Stomach smooth muscle (tissue), 2 donors: ENCODE data around the gene ZNF37A.
"Not testable (repeated sequence)": the region's sequence is repeated elsewhere in the genome, so short reads cannot be mapped to it uniquely, and the experiment has no call there.

Experiments used
- H3K27ac ChIP-seq: one replicate; pipeline ENCODE4 v1.7.0; 2013; ENCODE audit warnings: mild to moderate bottlenecking, low read length, inconsistent platforms
- H3K27me3 ChIP-seq, 2 donors: one replicate each; pipeline ENCODE4 v1.7.0; 2013; ENCODE audit warnings: low read length in 2 of 2; ENCODE audit not compliant: insufficient read depth in 2 of 2, control insufficient read depth in 1 of 2
- H3K36me3 ChIP-seq, 2 donors: one replicate each; pipeline ENCODE4 v1.7.0; 2013; ENCODE audit warnings: low read length in 2 of 2; ENCODE audit not compliant: control insufficient read depth in 2 of 2, insufficient read depth in 2 of 2
- H3K4me1 ChIP-seq: one replicate; pipeline ENCODE4 v1.7.0; 2013; ENCODE audit warnings: low read length; ENCODE audit not compliant: control insufficient read depth, insufficient read depth
- H3K4me3 ChIP-seq, 2 donors: one replicate each; pipeline ENCODE4 v1.7.0; 2013; ENCODE audit warnings: low read length in 2 of 2
- H3K9ac ChIP-seq, 2 donors: one replicate each; pipeline ENCODE4 v1.7.0; 2013; ENCODE audit warnings: low read length in 2 of 2, mild to moderate bottlenecking in 1 of 2
- H3K9me3 ChIP-seq, 2 donors: one replicate each; pipeline ENCODE4 v1.7.0; 2013; ENCODE audit warnings: low read length in 2 of 2; ENCODE audit not compliant: control insufficient read depth in 2 of 2
- donor health status: healthy.
- donor health status: Pancreatic carcinoma.

The ZNF37A gene

GRCh38 chr10:38094158-38094926 is at the start of gene ZNF37A:
TSS of gene ZNF37A (plus strand) at chr10:38094337. CDS start at chr10:38096618, 2,281 bp downstream.
- H3K4me3 ChIP-seq: peak within 1 kb of the TSS; percentile 68 to 96
- peak within 1 kb of the TSS; percentile 89 for H3K27ac ChIP-seq
- H3K36me3 ChIP-seq: peaks cover 16 to 22% of the 10 kb centered on the region in 2 donors

GRCh38 chr10:38045129-38045528 is 49.0 kb upstream of the ZNF37A start:
- H3K4me1 ChIP-seq: no peaks in the 10 kb centered on the region
- no peak overlapping the region for H3K4me3 ChIP-seq
- H3K27ac ChIP-seq: no peak overlapping the region
- H3K36me3 ChIP-seq: peaks cover 5 to 8% of the 10 kb centered on the region in 2 donors
- no peaks in the 10 kb centered on the region for H3K27me3 ChIP-seq
- no peaks in the 10 kb centered on the region for H3K9me3 ChIP-seq
- no peak overlapping the region for H3K9ac ChIP-seq

More at GRCh38 chr10:38094158-38094926, at the start of gene ZNF37A:
- Histone ChIP-seq H3K4me1 (peaks cover 8% of the 10 kb centered on the region), H3K9ac (peak within 1 kb of the TSS; percentile 97 to 98), H3K9me3 (peaks cover 0 to 4% of the 10 kb centered on the region in 2 donors), H3K27me3 (no peaks in the 10 kb centered on the region)

- Histone ChIP-seq H3K36me3 (peaks cover 5 to 11% of the 10 kb centered on the region in 2 donors), H3K27ac (no peak overlapping the region), H3K27me3 (no peaks in the 10 kb centered on the region), H3K9ac (no peak overlapping the region), H3K4me3 (no peak overlapping the region), H3K4me1 (no peaks in the 10 kb centered on the region), H3K9me3 (no peaks in the 10 kb centered on the region)
Observed at GRCh38 chr10:38047666-38048065, 46.5 kb upstream of the ZNF37A start.

- Histone ChIP-seq H3K4me3 (no peak overlapping the region), H3K36me3 (peaks cover 21% of the 10 kb centered on the region in 2 donors), H3K27me3 (no peaks in the 10 kb centered on the region), H3K9ac (no peak overlapping the region), H3K4me1 (no peaks in the 10 kb centered on the region), H3K9me3 (peaks cover 4 to 7% of the 10 kb centered on the region in 2 donors), H3K27ac (no peak overlapping the region)
Observed at GRCh38 chr10:38050212-38050611, 43.9 kb upstream of the ZNF37A start.

GRCh38 chr10:38054361-38054797 is 39.8 kb upstream of the ZNF37A start:
- Histone ChIP-seq H3K36me3 (peaks cover 35 to 42% of the 10 kb centered on the region in 2 donors), H3K27ac (no peak overlapping the region), H3K9me3 (peaks cover 10 to 17% of the 10 kb centered on the region in 2 donors), H3K4me3 (no peak overlapping the region), H3K4me1 (no peaks in the 10 kb centered on the region), H3K9ac (no peak overlapping the region), H3K27me3 (no peaks in the 10 kb centered on the region)

- not testable (repeated sequence) for H3K4me1 ChIP-seq, H3K27ac ChIP-seq, H3K27me3 ChIP-seq, H3K9ac ChIP-seq
- peak overlapping the region in 1 of 2 donors; percentile 21 for H3K4me3 ChIP-seq
- H3K9me3 ChIP-seq: peaks cover 10 to 17% of the 10 kb centered on the region in 2 donors
- peaks cover 38 to 44% of the 10 kb centered on the region in 2 donors for H3K36me3 ChIP-seq
Observed at GRCh38 chr10:38055274-38055894, 38.8 kb upstream of the ZNF37A start.

GRCh38 chr10:38069663-38070062 is 24.5 kb upstream of the ZNF37A start:
- not testable (repeated sequence) for H3K9ac ChIP-seq, H3K4me1 ChIP-seq, H3K4me3 ChIP-seq, H3K9me3 ChIP-seq, H3K27ac ChIP-seq, H3K27me3 ChIP-seq, H3K36me3 ChIP-seq

GRCh38 chr10:38070501-38070900 is 23.6 kb upstream of the ZNF37A start:
- no peak overlapping the region for H3K27ac ChIP-seq
- no peak overlapping the region for H3K9ac ChIP-seq
- H3K9me3 ChIP-seq: no peaks in the 10 kb centered on the region
- no peaks in the 10 kb centered on the region for H3K4me1 ChIP-seq
- no peaks in the 10 kb centered on the region for H3K36me3 ChIP-seq
- H3K4me3 ChIP-seq: no peak overlapping the region
- peaks cover 0 to 2% of the 10 kb centered on the region in 2 donors for H3K27me3 ChIP-seq

- no peaks in the 10 kb centered on the region for H3K9me3 ChIP-seq
- no peak overlapping the region for H3K9ac ChIP-seq
- H3K27me3 ChIP-seq: peaks cover 0 to 2% of the 10 kb centered on the region in 2 donors
- H3K36me3 ChIP-seq: no peaks in the 10 kb centered on the region
- H3K27ac ChIP-seq: no peak overlapping the region
- no peaks in the 10 kb centered on the region for H3K4me1 ChIP-seq
- no peak overlapping the region for H3K4me3 ChIP-seq
Observed at GRCh38 chr10:38072552-38072951, 21.6 kb upstream of the ZNF37A start.

GRCh38 chr10:38076687-38077086 is 17.4 kb upstream of the ZNF37A start:
- Histone ChIP-seq H3K27me3 (peaks cover 0 to 2% of the 10 kb centered on the region in 2 donors), H3K4me1 (no peaks in the 10 kb centered on the region), H3K9me3 (no peaks in the 10 kb centered on the region), H3K27ac (no peak overlapping the region), H3K4me3 (no peak overlapping the region), H3K9ac (no peak overlapping the region), H3K36me3 (no peaks in the 10 kb centered on the region)

- not testable (repeated sequence) for H3K27me3 ChIP-seq, H3K27ac ChIP-seq, H3K4me1 ChIP-seq, H3K9me3 ChIP-seq
- peak overlapping the region; percentile 68 to 96 for H3K4me3 ChIP-seq
- peaks cover 9 to 16% of the 10 kb centered on the region in 2 donors for H3K36me3 ChIP-seq
- H3K9ac ChIP-seq: peak overlapping the region in 1 of 2 donors; percentile 98
Observed at GRCh38 chr10:38093318-38093717, 819 bp upstream of the ZNF37A start.
